ENCODE results near the gene FATE1.

FATE1 gene

DNA sequence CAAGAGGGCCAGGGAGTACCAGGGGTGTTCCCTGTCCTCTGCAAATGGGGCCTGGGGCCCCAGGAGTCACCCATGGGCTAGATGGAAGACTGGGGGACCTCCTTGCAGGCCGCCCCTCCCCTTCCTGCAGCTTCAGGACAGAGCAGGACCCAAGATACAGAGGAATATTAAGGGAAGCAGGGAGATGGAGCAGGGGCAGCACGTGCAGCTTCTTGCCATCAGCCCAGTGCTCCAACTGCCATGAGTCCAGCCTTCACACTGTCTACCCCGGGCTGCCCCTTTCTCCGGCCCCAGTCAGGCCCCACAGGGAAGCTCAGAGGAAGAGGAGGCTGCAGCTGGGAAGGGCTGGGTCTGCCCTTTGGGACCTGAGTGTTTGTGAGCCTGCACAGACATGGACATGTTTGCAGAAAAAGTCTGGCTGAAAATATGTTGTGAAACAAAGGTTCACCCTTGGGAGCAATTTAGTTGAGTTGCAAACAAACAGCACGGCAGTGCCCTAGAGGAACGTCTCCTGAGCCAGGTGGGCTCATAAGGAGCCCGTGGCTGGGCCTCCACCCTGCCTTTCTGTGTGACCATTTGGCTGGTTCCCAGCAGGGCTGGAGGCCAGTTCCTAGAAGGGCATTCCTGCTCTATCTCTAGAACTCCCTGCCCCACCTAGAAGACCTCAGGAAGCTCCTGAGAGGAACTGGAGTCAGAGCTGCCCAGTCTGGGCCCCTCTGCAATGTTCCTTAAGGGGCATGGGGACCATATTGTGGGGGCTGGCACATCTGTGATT lies 8.9 kb downstream of the FATE1 start:
- Histone ChIP-seq H3K4me1 (ENCODE audit: control insufficient read depth, insufficient read depth, low read length) (no peaks in the 10 kb centered on the region), H3K9me3 (ENCODE audit: control insufficient read depth, insufficient read depth, low read depth, low read length) (no peaks in the 10 kb centered on the region), H3K4me3 (ENCODE audit: low read depth, low read length) (no peak overlapping the region), H3K36me3 (ENCODE audit: control insufficient read depth in 2 of 2, insufficient read depth in 1 of 2, low read length in 2 of 2) (no peaks in the 10 kb centered on the region), H3K27ac (ENCODE audit: extremely low read depth, low read depth, low read length) (no peak overlapping the region)
- ChIA-PET CTCF (interaction anchor here (1.0 kb wide), 1 partner anchor 28 kb away, joined by 3 read pairs; no protein-coding TSS in a partner anchor), POLR2A (no interaction called here)
- no peak for TF ChIP-seq HOXA7 (CRISPR knock-in tag; IDR thresholded peaks at IDR 0.05; ENCODE audit: borderline replicate concordance)
- TF ChIP-seq ZNF2 (tag by site-specific recombination; IDR thresholded peaks at IDR 0.05), result no peak

DNA sequence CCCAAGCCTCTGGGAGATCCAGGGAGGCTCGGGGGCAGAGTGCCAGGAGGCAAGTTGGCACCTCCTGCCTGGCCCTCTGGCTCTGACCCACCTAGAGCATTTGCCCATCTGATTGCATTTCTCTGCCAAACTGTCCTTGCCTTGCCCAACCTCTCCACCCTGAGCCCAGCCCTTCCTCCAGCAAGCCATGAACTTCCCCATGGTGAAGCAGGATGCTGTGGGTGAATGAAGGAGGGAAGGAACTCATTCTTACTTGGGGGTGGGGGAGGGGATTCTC lies 9.4 kb downstream of the FATE1 start:
- Histone ChIP-seq H3K36me3 (ENCODE audit: control insufficient read depth in 2 of 2, insufficient read depth in 1 of 2, low read length in 2 of 2) (no peaks in the 10 kb centered on the region), H3K27ac (ENCODE audit: extremely low read depth, low read depth, low read length) (no peak overlapping the region), H3K9me3 (ENCODE audit: control insufficient read depth, insufficient read depth, low read depth, low read length) (no peaks in the 10 kb centered on the region), H3K4me3 (ENCODE audit: low read depth, low read length) (no peak overlapping the region), H3K4me1 (ENCODE audit: control insufficient read depth, insufficient read depth, low read length) (no peaks in the 10 kb centered on the region)
- CTCF ChIA-PET, result interaction anchor here (1.0 kb wide), 1 partner anchor 28 kb away, joined by 3 read pairs; no protein-coding TSS in a partner anchor
- TF ChIP-seq, protein P1, sequence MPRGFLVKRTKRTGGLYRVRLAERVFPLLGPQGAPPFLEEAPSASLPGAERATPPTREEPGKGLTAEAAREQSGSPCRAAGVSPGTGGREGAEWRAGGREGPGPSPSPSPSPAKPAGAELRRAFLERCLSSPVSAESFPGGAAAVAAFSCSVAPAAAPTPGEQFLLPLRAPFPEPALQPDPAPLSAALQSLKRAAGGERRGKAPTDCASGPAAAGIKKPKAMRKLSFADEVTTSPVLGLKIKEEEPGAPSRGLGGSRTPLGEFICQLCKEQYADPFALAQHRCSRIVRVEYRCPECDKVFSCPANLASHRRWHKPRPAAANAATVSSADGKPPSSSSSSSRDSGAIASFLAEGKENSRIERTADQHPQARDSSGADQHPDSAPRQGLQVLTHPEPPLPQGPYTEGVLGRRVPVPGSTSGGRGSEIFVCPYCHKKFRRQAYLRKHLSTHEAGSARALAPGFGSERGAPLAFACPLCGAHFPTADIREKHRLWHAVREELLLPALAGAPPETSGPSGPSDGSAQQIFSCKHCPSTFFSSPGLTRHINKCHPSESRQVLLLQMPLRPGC (tag by site-specific recombination; IDR thresholded peaks at IDR 0.05), result no peak
- TF ChIP-seq, protein P2, sequence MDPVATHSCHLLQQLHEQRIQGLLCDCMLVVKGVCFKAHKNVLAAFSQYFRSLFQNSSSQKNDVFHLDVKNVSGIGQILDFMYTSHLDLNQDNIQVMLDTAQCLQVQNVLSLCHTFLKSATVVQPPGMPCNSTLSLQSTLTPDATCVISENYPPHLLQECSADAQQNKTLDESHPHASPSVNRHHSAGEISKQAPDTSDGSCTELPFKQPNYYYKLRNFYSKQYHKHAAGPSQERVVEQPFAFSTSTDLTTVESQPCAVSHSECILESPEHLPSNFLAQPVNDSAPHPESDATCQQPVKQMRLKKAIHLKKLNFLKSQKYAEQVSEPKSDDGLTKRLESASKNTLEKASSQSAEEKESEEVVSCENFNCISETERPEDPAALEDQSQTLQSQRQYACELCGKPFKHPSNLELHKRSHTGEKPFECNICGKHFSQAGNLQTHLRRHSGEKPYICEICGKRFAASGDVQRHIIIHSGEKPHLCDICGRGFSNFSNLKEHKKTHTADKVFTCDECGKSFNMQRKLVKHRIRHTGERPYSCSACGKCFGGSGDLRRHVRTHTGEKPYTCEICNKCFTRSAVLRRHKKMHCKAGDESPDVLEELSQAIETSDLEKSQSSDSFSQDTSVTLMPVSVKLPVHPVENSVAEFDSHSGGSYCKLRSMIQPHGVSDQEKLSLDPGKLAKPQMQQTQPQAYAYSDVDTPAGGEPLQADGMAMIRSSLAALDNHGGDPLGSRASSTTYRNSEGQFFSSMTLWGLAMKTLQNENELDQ (tag by site-specific recombination; IDR thresholded peaks at IDR 0.05; ENCODE audit: low read depth), result no peak
- TF ChIP-seq ZNF48 (tag by site-specific recombination; IDR thresholded peaks at IDR 0.05) (no peak), ZNF776 (tag by site-specific recombination; IDR thresholded peaks at IDR 0.05; ENCODE audit: borderline replicate concordance) (no peak), YY1 (tag by site-specific recombination; IDR thresholded peaks at IDR 0.05) (no peak), BCL11A (tag by site-specific recombination; IDR thresholded peaks at IDR 0.05; ENCODE audit: low read depth) (no peak), PRDM1 (tag by site-specific recombination; IDR thresholded peaks at IDR 0.05) (no peak), ZNF560 (tag by site-specific recombination; IDR thresholded peaks at IDR 0.05; ENCODE audit: borderline replicate concordance) (no peak), ZNF157 (tag by site-specific recombination; IDR thresholded peaks at IDR 0.05) (no peak), ZNF558 (tag by site-specific recombination; IDR thresholded peaks at IDR 0.05) (no peak), EGR2 (tag by site-specific recombination; IDR thresholded peaks at IDR 0.05; ENCODE audit: low read depth) (no peak), ZNF623 (tag by site-specific recombination; IDR thresholded peaks at IDR 0.05) (no peak), ZNF777 (tag by site-specific recombination; IDR thresholded peaks at IDR 0.05; ENCODE audit: borderline replicate concordance) (no peak), ZNF624 (tag by site-specific recombination; IDR thresholded peaks at IDR 0.05) (no peak), ZNF670 (tag by site-specific recombination; IDR thresholded peaks at IDR 0.05; ENCODE audit: low read depth) (no peak), ZNF266 (tag by site-specific recombination; IDR thresholded peaks at IDR 0.05; ENCODE audit: low read depth) (no peak), ZNF211 (tag by site-specific recombination; IDR thresholded peaks at IDR 0.05; ENCODE audit: low read depth) (no peak)
- TF ChIP-seq, protein P3, sequence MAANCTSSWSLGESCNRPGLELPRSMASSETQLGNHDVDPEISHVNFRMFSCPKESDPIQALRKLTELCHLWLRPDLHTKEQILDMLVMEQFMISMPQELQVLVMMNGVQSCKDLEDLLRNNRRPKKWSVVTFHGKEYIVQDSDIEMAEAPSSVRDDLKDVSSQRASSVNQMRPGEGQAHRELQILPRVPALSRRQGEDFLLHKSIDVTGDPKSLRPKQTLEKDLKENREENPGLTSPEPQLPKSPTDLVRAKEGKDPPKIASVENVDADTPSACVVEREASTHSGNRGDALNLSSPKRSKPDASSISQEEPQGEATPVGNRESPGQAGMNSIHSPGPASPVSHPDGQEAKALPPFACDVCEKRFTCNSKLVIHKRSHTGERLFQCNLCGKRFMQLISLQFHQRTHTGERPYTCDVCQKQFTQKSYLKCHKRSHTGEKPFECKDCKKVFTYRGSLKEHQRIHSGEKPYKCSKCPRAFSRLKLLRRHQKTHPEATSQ (tag by site-specific recombination; IDR thresholded peaks at IDR 0.05), result no peak
- TF ChIP-seq, protein P4, sequence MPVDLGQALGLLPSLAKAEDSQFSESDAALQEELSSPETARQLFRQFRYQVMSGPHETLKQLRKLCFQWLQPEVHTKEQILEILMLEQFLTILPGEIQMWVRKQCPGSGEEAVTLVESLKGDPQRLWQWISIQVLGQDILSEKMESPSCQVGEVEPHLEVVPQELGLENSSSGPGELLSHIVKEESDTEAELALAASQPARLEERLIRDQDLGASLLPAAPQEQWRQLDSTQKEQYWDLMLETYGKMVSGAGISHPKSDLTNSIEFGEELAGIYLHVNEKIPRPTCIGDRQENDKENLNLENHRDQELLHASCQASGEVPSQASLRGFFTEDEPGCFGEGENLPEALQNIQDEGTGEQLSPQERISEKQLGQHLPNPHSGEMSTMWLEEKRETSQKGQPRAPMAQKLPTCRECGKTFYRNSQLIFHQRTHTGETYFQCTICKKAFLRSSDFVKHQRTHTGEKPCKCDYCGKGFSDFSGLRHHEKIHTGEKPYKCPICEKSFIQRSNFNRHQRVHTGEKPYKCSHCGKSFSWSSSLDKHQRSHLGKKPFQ (tag by site-specific recombination; IDR thresholded peaks at IDR 0.05), result no peak
- TF ChIP-seq, protein P5, sequence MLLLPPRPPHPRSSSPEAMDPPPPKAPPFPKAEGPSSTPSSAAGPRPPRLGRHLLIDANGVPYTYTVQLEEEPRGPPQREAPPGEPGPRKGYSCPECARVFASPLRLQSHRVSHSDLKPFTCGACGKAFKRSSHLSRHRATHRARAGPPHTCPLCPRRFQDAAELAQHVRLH (tag by site-specific recombination; IDR thresholded peaks at IDR 0.05), result no peak
- POLR2A ChIA-PET, result no interaction called here
